Nephron progenitor cell (in vitro differentiated cells): ENCODE results near the gene CCNY.

ENCODE experiments used
- DNase-seq: peaks from one replicate; pipeline ENCODE4 v3.0.0; 2021
- H3K27ac Mint-ChIP-seq: 2 replicates; pipeline ENCODE4 v1.8.0; 2021; ENCODE audit warnings: mild to moderate bottlenecking, moderate library complexity, mixed read lengths
- H3K27me3 Mint-ChIP-seq: 2 replicates; pipeline ENCODE4 v1.8.0; 2021; ENCODE audit warnings: mild to moderate bottlenecking, low read depth, mixed read lengths; ENCODE audit not compliant: poor library complexity
- H3K36me3 Mint-ChIP-seq: 2 replicates; pipeline ENCODE4 v1.8.0; 2021; ENCODE audit warnings: low read depth, mixed read lengths
- H3K4me1 Mint-ChIP-seq: 2 replicates; pipeline ENCODE4 v1.8.0; 2021; ENCODE audit warnings: mixed read lengths
- H3K4me3 Mint-ChIP-seq: 2 replicates; pipeline ENCODE4 v1.8.0; 2021; ENCODE audit warnings: mild to moderate bottlenecking, moderate library complexity, mixed read lengths
- H3K9me3 Mint-ChIP-seq: 2 replicates; pipeline ENCODE4 v1.8.0; 2021; ENCODE audit warnings: mild to moderate bottlenecking, moderate library complexity, mixed read lengths
- TF ChIP-seq, protein P1 (sequence below): fragments of 200-600 bp; sonication (generic); IDR thresholded peaks from 2 replicates; pipeline ENCODE4 v1.5.0; 2021; ENCODE audit warnings: antibody characterized with exemption

The CCNY gene

DNA sequence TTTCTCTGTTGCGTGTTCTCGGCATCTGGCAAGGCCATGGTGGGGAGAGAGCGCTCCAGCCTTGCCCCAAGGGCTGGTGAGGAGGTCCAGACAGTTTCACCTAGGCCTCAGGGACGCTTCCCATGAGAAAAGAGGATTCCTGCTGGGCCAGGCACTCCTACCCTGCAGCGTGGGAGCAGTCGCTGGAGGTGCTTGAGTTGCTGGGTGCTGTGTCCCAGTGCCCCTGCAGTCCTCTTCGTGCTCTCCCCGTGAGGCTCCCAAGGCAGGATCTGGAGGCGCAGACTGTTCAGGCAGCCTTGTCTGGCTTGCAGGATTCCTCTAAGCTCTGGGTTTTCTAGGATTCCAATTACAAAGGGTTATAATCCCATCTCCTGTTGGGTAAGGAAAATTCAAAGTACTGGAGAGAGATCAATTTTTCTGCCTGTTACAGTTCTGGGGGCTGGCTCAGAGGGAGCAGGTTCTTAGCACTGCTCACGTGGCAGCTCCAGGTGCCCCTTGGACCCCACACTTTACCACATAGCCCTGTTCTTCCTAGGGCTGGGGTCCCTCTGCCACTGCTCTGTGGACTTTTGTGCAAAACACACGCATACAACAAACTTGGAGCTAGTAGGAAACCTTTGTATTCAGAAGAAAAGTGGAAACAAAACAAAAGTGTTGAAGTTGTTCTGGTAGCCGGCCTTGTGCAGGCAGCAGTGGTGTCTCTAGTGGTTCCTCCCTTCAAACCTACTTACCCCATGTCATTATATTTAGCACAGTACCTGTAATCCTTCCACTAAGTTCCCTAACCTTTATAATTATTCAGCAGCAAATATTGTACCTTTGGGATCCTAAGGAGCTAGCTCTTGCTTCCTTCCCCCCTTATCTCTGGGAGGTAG, 60.5 kb downstream of the CCNY start:
- DNase-seq = no peak
- Mint-ChIP-seq H3K4me3 (no peak overlapping the region), H3K27ac (peak overlapping the region; percentile 47)

DNA sequence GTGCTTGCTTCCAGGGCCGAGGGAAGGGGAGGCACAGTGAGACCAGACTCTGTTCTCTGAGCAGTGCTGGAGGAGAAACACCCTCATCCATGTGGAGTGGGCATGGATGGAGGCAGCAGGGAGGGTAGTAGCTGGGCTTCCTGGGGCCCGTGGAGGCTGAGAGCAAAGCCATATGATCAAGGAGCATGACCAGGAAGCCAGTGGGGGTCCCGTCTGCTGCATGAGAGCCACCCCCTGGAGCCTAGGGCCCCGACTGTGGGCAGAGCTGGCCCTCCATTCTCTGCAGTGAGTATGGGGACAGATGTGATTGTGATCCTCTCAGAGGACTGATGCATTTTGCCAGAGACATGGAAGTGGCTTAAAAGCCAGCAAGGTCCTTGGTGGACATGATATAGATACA, 61.6 kb downstream of the CCNY start:
- Mint-ChIP-seq H3K4me1 (peaks cover 70% of the 10 kb centered on the region), H3K27me3 (no peaks in the 10 kb centered on the region), H3K4me3 (no peak overlapping the region), H3K36me3 (no peaks in the 10 kb centered on the region), H3K27ac (peak overlapping the region; percentile 92), H3K9me3 (no peaks in the 10 kb centered on the region)
- DNase-seq = no peak
- TF ChIP-seq, protein P1, sequence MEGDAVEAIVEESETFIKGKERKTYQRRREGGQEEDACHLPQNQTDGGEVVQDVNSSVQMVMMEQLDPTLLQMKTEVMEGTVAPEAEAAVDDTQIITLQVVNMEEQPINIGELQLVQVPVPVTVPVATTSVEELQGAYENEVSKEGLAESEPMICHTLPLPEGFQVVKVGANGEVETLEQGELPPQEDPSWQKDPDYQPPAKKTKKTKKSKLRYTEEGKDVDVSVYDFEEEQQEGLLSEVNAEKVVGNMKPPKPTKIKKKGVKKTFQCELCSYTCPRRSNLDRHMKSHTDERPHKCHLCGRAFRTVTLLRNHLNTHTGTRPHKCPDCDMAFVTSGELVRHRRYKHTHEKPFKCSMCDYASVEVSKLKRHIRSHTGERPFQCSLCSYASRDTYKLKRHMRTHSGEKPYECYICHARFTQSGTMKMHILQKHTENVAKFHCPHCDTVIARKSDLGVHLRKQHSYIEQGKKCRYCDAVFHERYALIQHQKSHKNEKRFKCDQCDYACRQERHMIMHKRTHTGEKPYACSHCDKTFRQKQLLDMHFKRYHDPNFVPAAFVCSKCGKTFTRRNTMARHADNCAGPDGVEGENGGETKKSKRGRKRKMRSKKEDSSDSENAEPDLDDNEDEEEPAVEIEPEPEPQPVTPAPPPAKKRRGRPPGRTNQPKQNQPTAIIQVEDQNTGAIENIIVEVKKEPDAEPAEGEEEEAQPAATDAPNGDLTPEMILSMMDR = no peak

More for the DNA sequence above, 60.5 kb downstream of the CCNY start:
- H3K27me3 Mint-ChIP-seq = no peaks in the 10 kb centered on the region
- TF ChIP-seq, protein P1 = no peak
- peaks cover 1% of the 10 kb centered on the region for H3K9me3 Mint-ChIP-seq
- H3K36me3 Mint-ChIP-seq = no peaks in the 10 kb centered on the region
- peaks cover 81% of the 10 kb centered on the region for H3K4me1 Mint-ChIP-seq

DNA sequence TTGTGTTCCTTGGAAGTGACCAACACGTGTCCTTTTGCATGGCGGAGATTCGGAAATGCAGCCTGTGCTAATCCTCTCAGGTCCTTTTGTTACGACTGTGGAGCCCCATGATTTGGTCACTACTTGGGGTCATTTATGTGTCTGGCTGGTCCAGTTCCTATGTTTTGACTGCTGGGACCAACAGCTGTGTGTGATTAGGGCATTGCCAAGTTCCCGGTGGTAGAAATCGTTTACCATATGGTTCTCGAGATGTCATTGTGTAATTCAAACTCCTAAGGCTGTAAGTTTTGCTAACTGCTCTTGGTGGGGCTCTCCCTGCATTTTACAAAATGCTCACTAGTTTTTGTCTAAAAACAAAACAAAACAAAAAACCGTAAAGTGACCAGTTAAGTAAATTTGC, 62.0 kb downstream of the CCNY start:
- no peaks in the 10 kb centered on the region for H3K27me3 Mint-ChIP-seq
- H3K36me3 Mint-ChIP-seq = no peaks in the 10 kb centered on the region
- TF ChIP-seq, protein P1 = no peak
- H3K4me3 Mint-ChIP-seq = no peak overlapping the region
- H3K9me3 Mint-ChIP-seq = no peaks in the 10 kb centered on the region
- DNase-seq = no peak
- H3K4me1 Mint-ChIP-seq = peaks cover 66% of the 10 kb centered on the region
- peak overlapping the region; percentile 14 for H3K27ac Mint-ChIP-seq

DNA sequence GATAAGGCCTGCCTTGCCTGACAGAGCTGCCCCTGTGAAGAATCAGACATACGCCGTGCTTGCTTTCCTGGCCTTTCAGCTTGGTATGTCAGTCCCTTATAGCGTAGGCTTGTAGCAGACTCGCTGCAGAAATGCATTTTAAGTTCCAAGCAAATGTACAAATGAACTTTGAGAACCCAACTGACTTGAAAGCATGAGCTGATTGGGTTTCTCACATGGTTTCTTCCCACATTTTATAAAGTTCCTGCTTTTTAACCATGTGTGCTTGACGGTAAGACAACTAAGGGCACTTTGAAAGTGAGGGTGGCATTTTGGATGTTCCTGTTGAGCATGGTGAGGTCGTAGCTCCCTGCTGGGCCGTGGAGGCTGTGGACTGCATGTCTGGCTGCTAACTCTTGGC, 62.6 kb downstream of the CCNY start:
- no peak overlapping the region for H3K4me3 Mint-ChIP-seq
- H3K9me3 Mint-ChIP-seq = no peaks in the 10 kb centered on the region
- peaks cover 61% of the 10 kb centered on the region for H3K4me1 Mint-ChIP-seq
- TF ChIP-seq, protein P1 = no peak
- H3K36me3 Mint-ChIP-seq = no peaks in the 10 kb centered on the region
- no peak overlapping the region for H3K27ac Mint-ChIP-seq
- no peaks in the 10 kb centered on the region for H3K27me3 Mint-ChIP-seq
- DNase-seq = no peak

DNA sequence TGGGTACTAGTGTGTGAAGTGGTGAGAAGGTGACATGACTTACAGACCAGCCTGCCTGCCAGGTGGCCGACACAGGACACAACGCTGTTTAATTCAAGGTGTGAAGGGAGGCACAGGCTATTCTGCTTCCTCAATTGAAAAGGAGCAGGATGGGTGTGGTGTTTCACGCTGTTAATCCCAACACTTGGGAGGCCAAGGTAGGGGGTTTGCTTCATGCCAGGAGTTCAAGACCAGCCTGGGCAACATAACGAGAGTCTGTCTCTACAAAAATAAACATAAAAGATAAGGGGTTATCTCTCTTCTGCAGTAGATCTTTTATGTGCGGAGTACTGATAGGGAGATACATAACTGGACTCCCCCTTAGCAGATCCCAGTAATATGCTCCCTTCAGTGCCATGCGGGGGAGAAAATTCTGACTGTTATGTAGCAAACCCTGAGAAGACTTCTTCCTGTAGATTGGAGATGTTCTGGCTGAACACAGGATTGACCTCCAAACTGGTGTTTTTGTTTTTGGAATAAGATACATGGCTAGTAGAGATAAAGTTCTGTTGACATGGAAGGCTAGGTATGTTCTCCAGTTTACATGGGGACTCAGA, 63.2 kb downstream of the CCNY start:
- H3K27ac Mint-ChIP-seq = no peak overlapping the region
- DNase-seq = no peak
- no peaks in the 10 kb centered on the region for H3K36me3 Mint-ChIP-seq
- H3K4me3 Mint-ChIP-seq = no peak overlapping the region
- H3K27me3 Mint-ChIP-seq = no peaks in the 10 kb centered on the region
- TF ChIP-seq, protein P1 = no peak
- no peaks in the 10 kb centered on the region for H3K9me3 Mint-ChIP-seq
- H3K4me1 Mint-ChIP-seq = peaks cover 55% of the 10 kb centered on the region
